A673 (cell line): ENCODE measurements around the gene UGT1A7.

Experiments used
- CTCF ChIP-seq: fragments of 300-800, 200-600 bp; sonication (generic); conservative IDR thresholded peaks from 2 replicates; pipeline ENCODE4 v1.5.1; 2017; ENCODE audit warnings: low read depth, mild to moderate bottlenecking, antibody characterized with exemption, low read length, moderate library complexity, mixed read lengths
- EZH2 ChIP-seq: fragments of 200-600 bp; sonication (generic); IDR thresholded peaks from 2 replicates; pipeline ENCODE4 v1.6.1; 2017; ENCODE audit warnings: borderline replicate concordance, low read depth, mild to moderate bottlenecking, mixed read lengths, antibody characterized with exemption, low read length; ENCODE audit not compliant: poor library complexity, severe bottlenecking

- no peak for TF ChIP-seq CTCF
- no peak for TF ChIP-seq EZH2
Observed at GRCh38 chr2:233795735-233796171, 114.1 kb downstream of the UGT1A7 start.
